Measurements from ENCODE around the gene MRAS. TPM values are rescaled to one million over a fixed set of nuclear protein-coding genes. Genes with fewer than 3 reads are reported as not detected.

The MRAS gene
- total and polyA plus RNA-seq, 2 of the 4 experiments (the other 2 are of a cell fraction), result 59.3 to 60.6 TPM

GRCh38 chr3:138399766-138400165, 51.4 kb downstream of the MRAS start:
- Histone ChIP-seq H2BK20ac (ENCODE audit: low read depth, low read length) (no peak overlapping the region), H3K14ac (replicated peaks; ENCODE audit: low read depth, low read length) (no peak overlapping the region), H3K27ac (ENCODE audit: insufficient read depth, low read length) (no peak overlapping the region), H3K79me1 (ENCODE audit: low read depth in 1 of 2, low read length in 2 of 2) (peaks cover 5 to 14% of the 10 kb centered on the region in 2 experiments; a peak in 2 of 4 replicates), H2BK120ac (ENCODE audit: low read depth, low read length) (no peak overlapping the region), H2AK9ac (replicated peaks; ENCODE audit: low read depth, low read length, poor library complexity) (no peak overlapping the region), H2AK5ac (ENCODE audit: low read depth, low read length) (no peak overlapping the region), H3K56ac (ENCODE audit: extremely low read depth, insufficient read depth, low read length) (no peak overlapping the region), H2AFZ (replicated peaks; ENCODE audit: low read length, poor library complexity) (no peak overlapping the region), H4K20me1 (ENCODE audit: insufficient read depth, low read length) (no peaks in the 10 kb centered on the region; the same call in 1 of the 2 replicates), H3K36me3 (ENCODE audit: control insufficient read depth, insufficient read depth, low read length) (peaks cover 35% of the 10 kb centered on the region), H3K4ac (ENCODE audit: low read depth, low read length) (no peak overlapping the region), H3K18ac (ENCODE audit: low read depth, low read length) (no peak overlapping the region), H3K9ac (ENCODE audit: low read depth, low read length) (no peak overlapping the region), H4K8ac (ENCODE audit: low read depth in 2 of 2, low read length in 2 of 2) (no peak overlapping the region), H3K27me3 (ENCODE audit: control insufficient read depth, insufficient read depth, low read length) (no peaks in the 10 kb centered on the region), H3K4me1 (ENCODE audit: control insufficient read depth, insufficient read depth, low read length) (no peaks in the 10 kb centered on the region), H2BK5ac (ENCODE audit: low read depth, low read length, poor library complexity, severe bottlenecking) (no peak overlapping the region), H3K9me1 (ENCODE audit: insufficient read depth, low read length) (peaks cover 5% of the 10 kb centered on the region), H3K4me2 (ENCODE audit: low read depth, low read length) (no peak overlapping the region), H3K23ac (ENCODE audit: low read depth, low read length) (no peak overlapping the region), H4K91ac (ENCODE audit: insufficient read depth, low read depth, low read length) (no peak overlapping the region), H3K9me3 (ENCODE audit: control insufficient read depth, insufficient read depth, low read length) (no peaks in the 10 kb centered on the region), H3K4me3 (ENCODE audit: insufficient read depth, low read depth, low read length) (no peak overlapping the region), H4K5ac (ENCODE audit: low read depth, low read length) (no peak overlapping the region), H2BK15ac (ENCODE audit: low read depth, low read length) (no peak overlapping the region)
- WGBS, 2 experiments (ENCODE audit: extremely low coverage in 2 of 2, insufficient read length in 1 of 2), result 97% methylated on average over 4 of the region's 10 CpGs; no CpG with 5 or more reads in 1 of the 2 experiments
- no peak for DNase-seq
- TF ChIP-seq NFE2L2 (IDR thresholded peaks at IDR 0.05; ENCODE audit: low read depth, low read length) (no peak), BHLHE40 (IDR thresholded peaks at IDR 0.05; ENCODE audit: low read depth, low read length) (no peak), SMC3 (IDR thresholded peaks at IDR 0.05; ENCODE audit: low read depth, low read length) (no peak), MAFK (IDR thresholded peaks at IDR 0.05; ENCODE audit: low read depth, low read length) (no peak), RFX5 (IDR thresholded peaks at IDR 0.05; ENCODE audit: low read depth, low read length) (no peak), MXI1 (IDR thresholded peaks at IDR 0.05; ENCODE audit: borderline replicate concordance, low read depth, low read length) (no peak), CHD1 (IDR thresholded peaks at IDR 0.05; ENCODE audit: low read depth, low read length) (no peak)
- TF ChIP-seq, protein P1, sequence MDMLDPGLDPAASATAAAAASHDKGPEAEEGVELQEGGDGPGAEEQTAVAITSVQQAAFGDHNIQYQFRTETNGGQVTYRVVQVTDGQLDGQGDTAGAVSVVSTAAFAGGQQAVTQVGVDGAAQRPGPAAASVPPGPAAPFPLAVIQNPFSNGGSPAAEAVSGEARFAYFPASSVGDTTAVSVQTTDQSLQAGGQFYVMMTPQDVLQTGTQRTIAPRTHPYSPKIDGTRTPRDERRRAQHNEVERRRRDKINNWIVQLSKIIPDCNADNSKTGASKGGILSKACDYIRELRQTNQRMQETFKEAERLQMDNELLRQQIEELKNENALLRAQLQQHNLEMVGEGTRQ (IDR thresholded peaks at IDR 0.05; ENCODE audit: low read depth, low read length), result no peak
- dilution Hi-C loops (cut with HindIII; ENCODE audit: low sequenced_read_pairs, unreplicated experiment) (no loop called here), in situ Hi-C loops (cut with MboI; ENCODE audit: low sequenced_read_pairs) (no loop called here), intact Hi-C loops (cut with micrococcal nuclease) (no loop called here)
- ATAC-seq (ENCODE audit: low read depth), result no peak
- ChIA-PET CTCF (interaction anchor here (1.1 kb wide), 1 partner anchor 13 kb away, joined by 4 read pairs; no protein-coding TSS in a partner anchor), POLR2A (ENCODE audit: unreplicated experiment) (no interaction called here)
- BruUV-seq (replicated peaks), result no TSS peak
